ENCODE results near the gene PRELID1.
A peak's percentile ranks its signal among the peaks of the same experiment; 100 is the strongest.

PRELID1 gene

DNA sequence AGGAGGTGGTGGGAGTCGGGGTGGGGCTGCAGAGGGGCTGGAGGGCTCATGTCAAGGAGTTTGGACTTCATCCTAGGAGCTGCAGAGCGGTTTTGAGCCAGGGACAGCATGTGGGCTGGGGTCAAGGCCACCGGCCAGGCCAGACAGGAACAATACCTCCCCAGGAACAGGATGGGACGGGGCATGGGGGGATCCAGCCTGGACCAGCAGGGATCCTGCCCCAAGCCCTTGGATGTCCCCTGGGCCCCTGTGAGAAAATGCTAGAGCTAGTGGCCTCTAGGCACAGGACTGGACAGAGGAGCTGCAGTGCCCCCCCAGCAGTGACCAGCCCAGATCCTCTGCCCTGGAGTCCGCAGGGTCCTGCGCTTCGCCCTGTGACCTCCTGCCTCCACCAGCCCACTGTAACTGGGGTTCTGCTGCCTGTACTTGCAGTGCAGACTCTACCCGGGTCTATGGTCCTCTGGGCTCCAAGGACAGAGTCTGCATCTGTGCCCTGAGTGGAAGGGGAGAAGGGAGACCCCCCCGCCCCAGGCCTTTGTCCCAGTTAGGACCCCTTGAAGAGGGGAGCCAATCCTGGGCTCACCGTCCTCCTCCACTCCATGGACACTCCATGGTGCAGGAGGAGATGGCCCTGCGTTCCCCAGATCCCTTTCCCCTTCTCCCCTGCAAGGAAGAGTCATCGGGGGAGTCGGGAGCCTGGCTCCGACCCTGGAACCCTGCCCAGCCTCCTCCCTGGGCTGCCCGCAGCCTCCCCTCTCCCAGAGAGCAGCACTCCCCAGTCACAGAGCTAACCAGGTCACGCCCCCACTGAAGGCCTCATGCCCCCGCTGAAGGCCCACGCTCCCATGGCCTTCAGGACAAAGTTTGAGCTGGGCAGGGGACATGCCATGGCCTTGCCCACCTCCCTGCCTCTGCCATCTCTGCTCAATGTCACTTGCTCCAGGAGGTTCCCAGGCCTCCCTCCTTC lies 11.1 kb downstream of the PRELID1 start:
- DNase-seq: no peak

DNA sequence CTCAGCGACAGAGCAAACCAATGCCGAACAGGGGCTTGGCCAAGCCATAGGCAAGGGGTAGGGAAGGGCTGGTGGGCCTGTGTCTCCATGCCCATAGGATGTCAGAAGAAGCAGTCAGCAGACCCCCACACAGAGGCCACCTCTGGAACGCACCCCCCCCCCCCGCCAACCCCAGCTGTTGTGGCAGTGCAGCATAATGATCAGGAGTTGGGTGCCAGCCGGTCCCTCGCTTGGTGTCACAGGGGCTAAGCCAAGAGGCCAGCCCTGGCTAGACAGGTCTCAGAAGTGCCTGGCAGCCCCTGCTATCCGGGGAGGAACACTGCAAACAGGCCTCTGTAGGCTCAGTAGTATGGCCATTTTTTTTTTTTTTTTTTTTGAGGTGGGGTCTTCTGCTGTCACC lies 11.8 kb downstream of the PRELID1 start:
- no peak for DNase-seq

DNA sequence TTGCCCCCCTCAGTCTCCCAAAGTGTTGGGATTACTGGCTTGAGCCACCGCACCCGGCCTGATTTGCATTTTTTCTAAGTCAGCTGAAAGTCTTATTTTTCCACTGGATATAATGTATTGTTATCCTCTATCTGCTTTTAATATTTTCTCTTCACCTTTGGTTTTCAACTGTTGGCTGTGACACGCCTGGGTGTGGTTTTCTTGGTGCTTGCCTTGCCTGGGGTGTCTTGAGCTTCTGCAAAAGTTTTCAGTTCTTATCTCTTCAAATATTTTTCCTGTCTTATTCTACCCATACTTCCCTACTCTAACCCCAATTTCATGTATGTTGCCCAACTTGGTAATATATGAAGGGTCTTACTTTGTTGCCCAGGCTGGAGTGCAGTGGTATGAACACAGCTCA lies 12.4 kb downstream of the PRELID1 start:
- DNase-seq: no peak

GRCh38 chr5:177317959-177318377 lies 14.4 kb downstream of the PRELID1 start:
- peak; percentile 32 to 64 for DNase-seq

DNA sequence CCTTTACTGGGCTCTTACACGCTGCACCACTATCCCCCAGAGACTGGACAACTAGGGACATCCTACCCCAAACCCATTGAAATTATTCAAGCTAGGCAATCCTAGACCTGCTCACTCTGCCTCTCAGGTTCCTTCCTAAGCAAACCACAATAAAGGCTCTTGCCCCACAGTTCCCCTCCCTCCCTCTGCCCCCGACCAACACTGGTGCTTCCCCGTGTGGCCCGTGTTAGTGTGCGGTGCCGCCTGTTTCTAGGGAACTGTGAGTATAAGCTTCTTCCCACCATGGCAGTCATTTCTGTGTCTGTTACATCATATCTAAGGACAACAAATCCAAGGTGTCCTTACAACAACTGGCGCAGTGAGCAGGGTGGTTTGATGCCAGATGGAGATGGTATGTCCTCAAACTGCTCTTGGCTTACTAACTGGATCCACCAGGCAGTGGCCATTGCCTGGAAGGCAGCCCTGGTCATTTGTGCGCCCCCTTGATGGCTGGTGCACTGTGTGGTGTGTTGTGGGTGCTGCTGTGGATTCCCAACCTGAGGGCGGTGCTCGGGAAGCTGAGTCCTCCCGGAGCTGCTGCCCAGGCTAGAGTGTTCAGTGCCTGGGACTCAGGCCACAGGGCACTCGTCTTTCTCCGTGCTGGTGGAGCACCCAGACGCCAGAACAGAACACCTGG lies 16.5 kb downstream of the PRELID1 start:
- DNase-seq: no peak

GRCh38 chr5:177320879-177321278 lies 17.3 kb downstream of the PRELID1 start:
- DNase-seq: no peak

DNA sequence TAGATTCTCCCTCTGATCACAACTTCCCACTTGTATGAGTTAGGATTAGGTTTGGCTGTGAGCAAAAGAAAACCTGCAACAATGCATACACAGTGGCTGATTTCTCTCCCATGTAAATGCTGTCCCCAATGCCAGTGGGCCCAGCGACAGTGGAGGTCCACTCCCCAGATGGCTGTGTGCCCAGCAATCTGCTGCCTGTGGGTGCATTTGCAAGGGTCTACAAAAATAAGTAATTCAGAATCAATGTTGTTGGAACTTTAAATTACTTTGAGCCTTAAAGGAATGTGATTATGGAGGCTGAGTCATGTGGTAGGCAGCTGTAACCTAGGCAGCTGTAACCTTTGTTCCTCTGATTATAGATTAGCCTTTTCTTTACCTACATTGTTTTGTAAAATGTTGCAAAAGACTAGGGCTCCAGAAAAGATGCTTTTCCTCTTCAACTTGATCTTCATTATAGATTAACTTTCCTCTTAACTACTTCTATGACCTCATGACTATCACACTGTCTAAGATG lies 22.3 kb downstream of the PRELID1 start:
- no peak for DNase-seq

- DNase-seq: no peak
Measured at GRCh38 chr5:177327539-177328522, 24.2 kb downstream of the PRELID1 start.

GRCh38 chr5:177328545-177329231 lies 25.1 kb downstream of the PRELID1 start:
- no peak for DNase-seq

DNA sequence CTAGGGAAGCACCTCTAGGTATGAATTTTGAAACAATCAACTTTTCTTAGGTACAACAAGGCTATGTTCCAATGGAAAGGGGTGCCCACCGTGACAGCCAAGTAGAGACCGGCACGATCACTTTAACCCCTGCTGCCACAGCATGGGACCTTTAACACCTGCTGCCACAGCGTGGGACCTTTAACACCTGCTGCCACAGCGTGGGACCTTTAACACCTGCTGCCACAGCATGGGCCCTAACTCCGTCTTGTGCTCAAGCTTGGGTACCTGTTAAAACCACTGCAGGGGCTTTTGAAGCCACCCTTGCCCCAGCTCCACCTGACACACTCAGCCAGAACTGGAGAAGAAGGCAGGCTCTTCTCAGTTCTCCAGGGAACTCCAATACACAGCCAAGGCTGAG lies 26.3 kb downstream of the PRELID1 start:
- no peak for DNase-seq

GRCh38 chr5:177330991-177331842 lies 27.6 kb downstream of the PRELID1 start:
- peak in 1 of 2 donors; percentile 79 for DNase-seq

- DNase-seq: no peak
Measured at GRCh38 chr5:177332031-177332895, 28.7 kb downstream of the PRELID1 start.

- no peak for DNase-seq
Measured at GRCh38 chr5:177332896-177333260, 29.3 kb downstream of the PRELID1 start.

GRCh38 chr5:177333420-177334154 lies 30.0 kb downstream of the PRELID1 start:
- no peak for DNase-seq

- DNase-seq: no peak
Measured at GRCh38 chr5:177334155-177334551, 30.6 kb downstream of the PRELID1 start.

GRCh38 chr5:177334781-177335700 lies 31.4 kb downstream of the PRELID1 start:
- no peak for DNase-seq

DNA sequence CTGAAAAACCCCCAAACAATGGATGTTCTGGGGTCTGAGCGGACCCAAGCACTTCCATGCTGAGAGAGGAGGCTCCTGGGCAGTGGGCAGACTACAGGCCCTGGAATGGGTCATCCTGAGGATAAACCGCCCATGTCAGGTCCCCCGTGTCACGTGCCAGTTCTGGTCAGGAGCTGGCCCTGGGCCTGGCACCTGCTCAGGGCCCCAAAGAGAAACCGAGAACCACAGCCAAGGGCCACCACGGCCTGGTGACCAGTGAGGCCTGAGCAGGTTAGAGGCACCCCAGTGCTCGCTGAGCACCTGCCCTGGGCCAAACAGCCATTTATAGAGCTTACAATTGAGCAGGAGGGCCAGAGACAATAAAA lies 32.1 kb downstream of the PRELID1 start:
- no peak for DNase-seq

- peak in 1 of 2 donors; percentile 85 for DNase-seq
Measured at GRCh38 chr5:177336112-177336511, 32.5 kb downstream of the PRELID1 start.
